BJ (cell line): Measurements from ENCODE around the gene COL23A1. TPM values are rescaled to one million over a fixed set of nuclear protein-coding genes. Genes with fewer than 3 reads are reported as not detected.
"Not testable (repeated sequence)": the region's sequence is repeated elsewhere in the genome, so short reads cannot be mapped to it uniquely, and the experiment has no call there.

Experiments used
- CTCF ChIA-PET: fragments of 350-600 bp; formaldehyde crosslinking; extraction: SDS; loops from one replicate; lab custom pipeline; 2021; ENCODE audit warnings: antibody characterized with exemption, inconsistent platforms; lab: Yijun Ruan, JAX
- POLR2A ChIA-PET: fragments of 300-600 bp; sonication (Branson Sonifier 250); formaldehyde crosslinking; extraction: SDS; loops from one replicate; lab custom pipeline; 2021; ENCODE audit warnings: antibody characterized with exemption; lab: Charles Lee
- DNase-seq: peaks from one replicate; pipeline ENCODE4 v3.0.0-alpha.2; 2011; ENCODE audit warnings: low read depth
- H3K27me3 ChIP-seq: 2 replicates; pipeline ENCODE4 v1.6.0; 2011; ENCODE audit warnings: low read length; ENCODE audit not compliant: control insufficient read depth, insufficient read depth
- H3K36me3 ChIP-seq: 2 replicates; pipeline ENCODE4 v1.5.1; 2011; ENCODE audit warnings: low read length; ENCODE audit not compliant: control insufficient read depth, insufficient read depth
- H3K4me3 ChIP-seq: 2 replicates; pipeline ENCODE4 v1.5.1; 2011; ENCODE audit warnings: low read depth, mild to moderate bottlenecking, control low read depth, low read length
- CTCF ChIP-seq: IDR thresholded peaks from 2 replicates; pipeline ENCODE4 v1.5.1; 2011; ENCODE audit warnings: low read depth, mild to moderate bottlenecking, control low read depth, inconsistent platforms, low read length, moderate library complexity; ENCODE audit not compliant: insufficient read depth
- polyA plus RNA-seq: library from polyadenylated mRNA; depleted of rRNA; stranded (reverse); fragments of >200 nt; gene quantifications from 2 replicates; pipeline ENCODE4 v1.2.3, GENCODE V29; 2011

Gene COL23A1
- polyA plus RNA-seq, 1 experiment = not detected

DNA sequence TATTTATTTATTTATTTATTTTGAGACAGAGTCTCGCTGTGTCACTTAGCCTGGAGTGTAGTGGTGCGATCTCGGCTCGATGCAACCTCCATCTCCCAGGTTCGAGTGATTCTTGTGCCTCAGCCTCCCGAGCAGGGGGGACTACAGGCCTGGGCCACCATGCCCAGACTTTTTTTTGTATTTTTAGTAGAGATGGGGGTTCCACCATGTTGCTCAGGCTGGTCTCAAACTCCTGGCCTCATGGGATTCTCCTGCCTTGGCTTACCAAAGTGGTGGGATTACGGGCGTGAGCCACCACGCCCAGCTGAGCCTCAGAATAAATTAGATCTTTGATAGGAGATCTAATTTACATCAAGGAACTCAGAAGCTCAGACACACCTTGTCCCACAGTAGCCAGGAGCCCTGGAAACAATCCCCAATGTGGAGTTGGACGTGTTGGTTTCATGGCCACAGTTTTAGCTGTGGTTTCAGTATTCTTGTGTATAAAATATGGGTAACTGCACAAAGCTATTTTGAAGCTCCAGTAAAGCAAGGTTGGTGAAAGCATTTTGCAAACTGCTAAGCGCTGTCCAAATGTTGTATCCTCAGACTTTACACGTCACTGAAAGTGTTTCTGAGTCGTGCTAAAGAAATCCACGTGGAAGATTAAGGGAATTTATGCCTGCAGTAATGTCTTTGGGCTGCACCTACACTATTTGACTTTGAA lies 388.8 kb downstream of the COL23A1 start:
- TF ChIP-seq CTCF = no peak
- ChIA-PET CTCF (interaction anchor here (0.8 to 0.9 kb wide), 2 partner anchors 16 to 38 kb away, joined by 3 to 5 read pairs; no protein-coding TSS in a partner anchor), POLR2A (no interaction called here)
- Histone ChIP-seq H3K36me3 (no peaks in the 10 kb centered on the region), H3K4me3 (no peak overlapping the region), H3K27me3 (no peaks in the 10 kb centered on the region)
- DNase-seq = no peak

DNA sequence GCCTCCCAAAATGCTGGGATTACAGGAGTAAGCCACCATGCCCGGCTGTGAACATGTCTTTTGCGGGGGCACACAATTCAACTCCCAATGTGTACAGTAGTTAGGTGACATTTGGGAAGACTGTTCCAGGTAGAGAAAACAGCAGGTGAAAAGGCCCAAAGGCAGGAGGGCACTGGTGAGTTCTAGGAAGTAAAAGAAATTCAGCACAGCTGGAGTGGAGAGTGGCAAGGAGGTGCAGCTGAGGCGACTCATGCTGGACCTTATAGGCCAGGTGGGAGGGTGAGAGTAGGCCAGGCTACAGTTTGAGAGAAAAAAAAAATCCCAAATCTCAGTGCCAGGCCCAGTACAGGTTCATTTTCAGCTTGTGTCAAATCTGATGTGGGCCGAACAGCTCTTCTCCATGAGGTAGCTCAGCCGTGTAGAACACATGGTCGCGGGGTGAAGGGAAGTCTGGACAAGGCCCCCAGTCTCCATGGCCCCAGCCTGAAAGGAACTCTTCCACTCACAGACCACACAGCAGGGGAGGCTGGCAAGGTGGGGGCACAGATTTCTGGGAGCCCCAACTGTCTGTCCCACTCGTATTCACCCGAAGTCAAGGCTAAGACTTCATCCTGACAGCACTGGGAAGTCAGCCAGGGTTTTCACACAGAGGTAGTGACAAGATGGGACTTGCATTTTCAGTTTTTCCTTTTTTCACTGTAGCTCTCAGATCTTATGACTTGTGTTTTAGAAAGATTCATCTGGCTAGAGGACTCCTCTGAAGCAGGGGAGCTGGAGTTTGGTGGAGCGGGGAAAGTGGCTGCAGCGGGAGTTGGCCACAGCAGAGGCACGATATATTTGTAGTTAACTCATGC lies 390.4 kb downstream of the COL23A1 start:
- CTCF ChIA-PET = no interaction called here
- Histone ChIP-seq H3K36me3 (no peaks in the 10 kb centered on the region), H3K4me3 (no peak overlapping the region), H3K27me3 (0 out of 2 replicates have a peak, but pooled peaks cover 2% of the 10 kb centered on the region)
- no peak for DNase-seq
- no peak for TF ChIP-seq CTCF
- POLR2A ChIA-PET = no interaction called here

- ChIA-PET CTCF (no interaction called here), POLR2A (no interaction called here)
- no peak for DNase-seq
Observed at GRCh38 chr5:178198706-178199105, 391.5 kb downstream of the COL23A1 start.

DNA sequence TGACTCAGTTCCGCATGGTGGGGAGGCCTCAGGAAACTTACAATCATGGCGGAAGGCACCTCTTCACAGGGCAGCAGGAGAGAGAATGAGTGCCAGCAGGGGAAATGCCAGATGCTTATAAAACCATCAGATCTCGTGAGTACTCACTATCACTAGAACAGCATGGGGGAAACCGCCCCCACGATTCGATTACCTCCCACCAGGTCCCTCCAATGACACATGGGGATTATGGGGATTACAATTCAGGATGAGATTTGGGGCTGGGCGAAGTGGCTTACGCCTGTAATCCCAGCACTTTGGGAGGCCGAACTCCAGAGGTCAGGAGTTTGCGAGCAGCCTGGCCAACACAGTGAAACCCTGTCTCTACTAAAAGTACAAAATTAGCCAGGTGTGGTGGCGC lies 392.0 kb downstream of the COL23A1 start:
- CTCF ChIA-PET, DNase-seq: not testable (repeated sequence)

More at GRCh38 chr5:178198706-178199105, 391.5 kb downstream of the COL23A1 start:
- no peak for TF ChIP-seq CTCF
- Histone ChIP-seq H3K36me3 (no peaks in the 10 kb centered on the region), H3K27me3 (peaks cover 12% of the 10 kb centered on the region), H3K4me3 (no peak overlapping the region)

DNA sequence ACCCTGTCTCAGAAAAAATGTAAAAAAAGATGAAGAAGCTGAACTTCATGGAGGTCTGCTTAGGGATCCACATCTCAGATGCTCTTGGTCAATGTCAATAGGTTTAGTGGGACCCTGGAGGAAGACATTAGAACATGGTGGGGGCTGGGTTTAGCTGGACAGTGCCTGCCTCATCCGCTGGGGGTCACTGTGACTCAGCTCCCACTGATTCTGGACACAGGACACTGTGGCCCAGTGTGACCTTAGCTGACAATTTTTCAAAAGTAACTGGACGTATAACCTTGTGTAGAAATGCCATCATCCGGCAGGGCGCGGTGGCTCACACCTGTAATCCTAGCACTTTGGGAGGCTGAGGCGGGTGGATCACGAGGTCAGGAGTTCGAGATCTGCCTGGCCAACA lies 393.2 kb downstream of the COL23A1 start:
- Histone ChIP-seq H3K27me3 (peaks cover 18% of the 10 kb centered on the region), H3K36me3 (no peaks in the 10 kb centered on the region), H3K4me3 (no peak overlapping the region)
- peak; percentile 46 for TF ChIP-seq CTCF
- ChIA-PET POLR2A (no interaction called here), CTCF (interaction anchor here (0.8 to 1.2 kb wide), 2 partner anchors 11 to 25 kb away, joined by 3 read pairs; no protein-coding TSS in a partner anchor)
- no peak for DNase-seq

More for the DNA sequence above, 392.0 kb downstream of the COL23A1 start:
- H3K36me3 ChIP-seq, POLR2A ChIA-PET, H3K4me3 ChIP-seq: not testable (repeated sequence)
- peaks cover 16% of the 10 kb centered on the region for H3K27me3 ChIP-seq
